LoVo (cell line): Measurements from ENCODE around the gene DGKB.
A peak's percentile ranks its signal among the peaks of the same experiment; 100 is the strongest.

ENCODE experiments used
- DNase-seq: peaks from one replicate; pipeline ENCODE4 v3.0.0-alpha.2; 2016; ENCODE audit warnings: low spot score

The DGKB gene

DNA sequence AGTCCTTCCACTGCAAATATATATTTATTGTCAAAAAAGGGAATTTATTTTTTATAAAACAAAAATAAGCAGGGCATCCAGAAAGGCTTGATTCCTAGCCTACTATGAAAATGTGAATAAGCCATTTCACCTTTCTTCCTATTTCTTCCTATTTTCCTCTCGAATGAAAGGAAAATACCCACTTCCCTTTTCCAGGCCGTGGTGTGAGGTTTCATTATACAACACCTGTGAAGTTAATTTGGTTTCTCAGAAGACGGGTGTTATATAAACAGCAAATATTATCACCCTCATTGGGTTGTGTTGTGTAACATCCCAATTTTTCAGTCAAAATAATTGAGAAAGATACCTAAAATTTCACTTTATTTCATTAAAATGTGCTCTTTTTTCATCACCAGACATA is 214.3 kb downstream of the DGKB start:
- DNase-seq: no peak

DNA sequence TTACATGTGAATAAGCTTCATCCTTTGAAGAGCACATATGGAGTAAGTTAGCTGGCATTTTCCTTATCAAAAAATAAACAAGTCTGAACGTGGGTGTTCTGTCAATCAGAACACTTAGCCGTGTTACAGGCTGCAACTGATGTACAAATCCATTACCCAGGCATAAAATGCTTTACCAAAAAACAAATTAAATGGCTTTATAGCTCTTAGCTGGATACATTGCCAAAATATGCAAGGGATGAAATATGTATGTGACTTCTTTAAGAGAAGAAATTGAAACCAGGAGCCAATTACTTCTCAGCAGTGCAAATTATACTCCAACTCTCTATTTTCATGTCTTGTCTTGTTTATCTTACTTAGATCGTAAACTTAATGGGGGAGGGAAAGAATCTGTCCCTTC is 214.8 kb downstream of the DGKB start:
- DNase-seq: no peak

DNA sequence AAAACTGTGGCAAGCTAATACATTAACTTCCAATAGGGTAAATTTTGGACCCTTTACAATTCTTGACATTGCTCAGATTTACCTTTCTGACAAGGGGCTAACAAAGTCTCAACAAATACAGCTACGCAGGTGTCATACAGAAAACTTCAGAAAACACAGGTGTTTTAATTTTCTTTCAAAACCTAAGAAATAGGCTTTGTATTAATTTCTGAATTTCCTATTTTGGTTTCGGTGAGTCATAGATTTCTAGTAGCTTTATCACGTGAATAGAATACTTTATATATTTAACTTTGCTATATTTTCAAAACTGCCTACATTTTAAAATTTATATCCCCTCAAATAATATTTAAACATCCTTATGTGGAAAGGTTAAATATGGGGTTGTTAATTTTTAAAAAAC is 215.3 kb downstream of the DGKB start:
- no peak for DNase-seq

DNA sequence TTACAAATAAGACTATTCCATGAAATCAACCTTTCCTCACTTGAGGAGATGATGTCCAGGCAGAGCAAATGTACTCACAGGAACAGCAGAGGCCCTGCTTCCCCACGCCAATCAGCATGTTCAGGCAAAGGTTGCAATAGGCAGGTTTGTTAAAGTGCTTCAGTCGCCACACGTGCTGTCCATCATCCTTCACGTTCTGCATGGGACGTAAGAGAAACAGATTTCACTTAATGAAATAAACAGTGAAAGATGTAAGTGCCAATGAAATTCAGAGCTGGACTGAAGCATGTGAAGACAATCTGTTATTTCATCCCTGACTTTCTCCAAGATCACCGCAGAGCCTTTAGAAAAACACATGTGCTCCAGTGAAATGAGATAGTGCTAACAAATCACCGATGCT is 217.4 kb downstream of the DGKB start:
- no peak for DNase-seq

DNA sequence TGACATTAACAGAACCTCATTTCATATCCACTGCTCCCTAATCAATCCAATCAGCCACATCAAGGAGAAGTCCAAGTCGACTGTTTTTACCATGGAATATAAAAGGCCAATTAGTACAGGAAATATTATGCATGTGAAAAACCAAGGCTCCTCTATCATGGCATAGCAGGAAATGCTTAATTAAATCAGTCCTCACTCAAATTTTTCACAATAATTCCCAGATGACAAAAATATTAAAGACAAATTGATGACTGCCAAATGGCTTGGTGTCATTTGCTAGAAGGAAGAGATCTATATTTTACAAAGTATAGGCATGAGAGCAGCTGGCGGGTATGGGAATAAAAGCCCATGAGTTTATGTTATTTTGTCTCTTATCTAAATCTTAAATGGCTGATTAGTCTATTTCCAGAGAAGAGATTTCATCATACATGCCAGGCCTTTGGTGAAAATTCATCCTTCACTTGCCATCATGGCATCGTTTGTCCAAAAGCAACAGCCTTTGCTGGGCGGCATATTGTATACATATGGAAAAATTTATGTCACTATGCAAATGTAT is 219.6 kb downstream of the DGKB start:
- DNase-seq: no peak

DNA sequence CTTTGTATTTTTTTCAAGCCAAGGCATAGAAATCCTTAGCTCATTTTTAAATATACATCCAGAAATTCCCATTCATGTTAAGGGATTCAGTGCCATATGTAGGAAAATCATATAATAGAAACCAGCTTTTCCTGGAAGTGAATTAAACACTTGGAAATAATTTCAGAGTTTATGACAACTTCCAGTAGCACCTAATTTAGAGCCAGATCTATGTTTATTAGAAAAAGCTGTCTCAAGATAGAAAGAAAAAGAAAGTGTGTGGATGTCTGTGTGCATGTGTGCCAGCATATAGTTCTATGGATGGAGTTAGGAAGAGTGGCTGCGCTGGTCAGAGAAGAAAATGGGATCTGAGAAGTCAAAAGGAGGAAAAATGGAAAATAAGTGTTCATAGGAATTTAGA is 225.7 kb downstream of the DGKB start:
- no peak for DNase-seq

DNA sequence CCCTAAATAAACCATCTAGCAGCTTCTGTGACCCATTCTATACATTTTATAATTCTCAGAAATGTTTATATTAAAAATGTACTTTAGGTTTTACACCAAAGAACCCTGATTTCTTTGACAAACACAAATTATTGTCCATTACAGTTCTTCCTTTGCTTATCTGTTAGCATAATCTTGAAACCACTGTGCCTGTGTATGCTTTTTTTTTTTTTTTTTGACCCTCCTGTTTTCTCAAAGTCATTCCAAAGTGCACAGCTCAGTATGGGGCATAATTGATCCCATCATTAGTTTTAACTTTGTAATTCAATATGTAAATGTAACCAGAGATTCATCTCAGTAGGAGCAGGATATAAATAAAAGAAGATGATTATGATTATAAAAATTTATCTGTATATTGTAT is 229.3 kb downstream of the DGKB start:
- no peak for DNase-seq

DNA sequence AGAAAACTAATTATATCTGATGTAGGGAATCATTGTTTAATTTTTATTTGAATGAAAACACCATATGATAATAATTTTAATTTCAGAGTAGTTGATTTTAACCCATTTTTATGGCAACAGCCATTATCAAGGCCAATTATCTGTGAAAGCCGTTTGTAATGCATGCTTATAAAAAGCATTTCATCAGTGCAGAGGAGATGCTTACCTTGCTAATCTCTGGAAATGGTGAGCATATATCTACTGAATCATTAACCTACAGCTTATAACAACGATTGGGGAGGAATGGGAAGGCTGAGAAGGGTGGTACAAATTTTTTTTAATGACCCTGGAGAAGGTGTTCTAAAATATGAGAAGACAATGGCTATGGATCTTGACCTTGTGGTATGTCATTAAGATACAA is 235.6 kb downstream of the DGKB start:
- no peak for DNase-seq

DNA sequence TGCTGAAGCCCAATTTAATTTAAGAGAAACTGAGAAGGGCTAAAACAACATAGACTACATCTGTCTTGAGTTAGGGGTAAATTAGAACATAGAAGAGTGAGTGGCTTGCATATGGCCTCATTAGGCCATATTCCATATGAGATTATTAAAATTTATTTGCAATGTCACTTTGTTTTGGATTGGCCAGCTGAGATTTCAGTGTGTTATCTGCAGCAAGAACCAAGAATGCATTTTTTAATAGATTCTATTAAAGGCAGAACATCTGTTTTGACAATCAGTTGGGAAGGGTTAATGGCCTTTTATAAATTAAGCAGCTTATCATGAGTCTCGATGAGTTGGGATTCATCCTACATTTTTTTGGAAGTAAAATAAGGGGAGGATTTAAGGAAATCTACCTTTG is 236.2 kb downstream of the DGKB start:
- DNase-seq: no peak

DNA sequence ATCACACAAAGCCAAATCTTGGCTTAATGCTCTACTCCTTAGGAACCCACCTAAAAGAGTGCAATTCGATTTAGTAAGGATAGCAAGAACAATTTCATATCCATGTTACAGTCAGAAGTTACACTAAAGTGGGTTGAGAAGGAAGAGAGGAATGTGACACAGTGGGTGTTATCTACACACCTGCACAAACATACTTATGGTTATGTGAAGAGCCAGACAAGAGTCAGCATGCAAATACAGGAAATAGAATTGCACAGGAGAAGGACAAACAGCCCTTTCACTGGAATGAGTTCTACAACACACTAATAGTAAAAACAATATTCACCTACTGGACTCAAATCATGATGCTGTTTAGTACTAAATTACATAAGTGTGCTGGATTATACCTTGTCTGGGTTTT is 262.8 kb downstream of the DGKB start:
- DNase-seq: no peak

DNA sequence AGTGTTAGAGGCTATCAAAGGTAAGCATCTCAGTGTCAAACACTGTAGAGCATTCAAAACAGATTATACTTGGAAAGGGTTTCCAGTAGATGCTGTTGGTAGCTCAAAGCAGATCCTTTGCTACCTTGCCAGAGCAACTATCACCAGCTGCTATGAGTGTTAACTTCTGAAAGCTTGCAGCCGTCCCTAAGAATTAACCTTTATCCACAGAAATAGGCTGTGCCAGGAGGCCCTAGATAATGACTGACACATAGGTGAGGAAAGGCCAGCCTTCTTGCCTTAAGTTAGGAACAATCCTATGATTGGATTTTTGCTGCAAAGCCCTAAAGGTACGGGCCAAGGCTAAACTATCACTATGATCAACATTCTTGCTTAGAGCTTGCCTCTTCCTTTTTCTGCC is 263.2 kb downstream of the DGKB start:
- DNase-seq: no peak

DNA sequence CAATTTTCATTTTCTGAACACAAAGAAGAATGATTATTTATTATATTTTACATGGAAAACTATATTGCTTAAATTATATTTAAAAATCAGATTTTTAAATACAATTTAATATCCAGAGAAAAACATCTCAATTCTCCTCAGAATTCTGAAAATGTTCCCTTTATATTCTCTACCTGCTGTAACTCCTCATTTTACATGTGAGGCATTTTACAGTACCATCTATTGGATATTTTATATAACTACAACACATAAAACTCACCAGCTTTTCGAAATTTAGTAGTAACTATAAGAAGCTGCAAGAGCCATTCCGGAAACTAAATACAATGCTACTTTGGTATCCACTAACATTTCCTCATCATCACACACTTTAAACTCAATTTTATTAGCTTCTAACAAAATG is 264.6 kb downstream of the DGKB start:
- no peak for DNase-seq

DNA sequence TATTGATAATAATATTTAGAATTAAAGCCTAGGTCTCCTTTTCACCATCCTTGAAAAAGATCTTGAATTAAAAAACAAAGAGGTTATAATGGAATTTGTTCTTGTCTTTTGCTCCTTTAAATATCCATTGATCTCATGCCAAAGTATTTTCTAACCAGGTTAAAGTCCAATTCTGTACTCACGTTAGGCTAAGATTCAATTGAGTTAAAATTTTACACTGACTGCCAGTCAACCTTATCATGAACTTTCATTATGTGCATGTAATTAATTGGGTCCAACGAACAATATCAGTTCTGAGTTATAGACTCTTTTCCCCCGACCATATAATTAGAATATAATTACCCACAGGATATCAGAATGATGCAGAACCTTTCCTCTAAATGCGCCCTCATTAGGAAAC is 266.6 kb downstream of the DGKB start:
- peak; percentile 42 for DNase-seq

DNA sequence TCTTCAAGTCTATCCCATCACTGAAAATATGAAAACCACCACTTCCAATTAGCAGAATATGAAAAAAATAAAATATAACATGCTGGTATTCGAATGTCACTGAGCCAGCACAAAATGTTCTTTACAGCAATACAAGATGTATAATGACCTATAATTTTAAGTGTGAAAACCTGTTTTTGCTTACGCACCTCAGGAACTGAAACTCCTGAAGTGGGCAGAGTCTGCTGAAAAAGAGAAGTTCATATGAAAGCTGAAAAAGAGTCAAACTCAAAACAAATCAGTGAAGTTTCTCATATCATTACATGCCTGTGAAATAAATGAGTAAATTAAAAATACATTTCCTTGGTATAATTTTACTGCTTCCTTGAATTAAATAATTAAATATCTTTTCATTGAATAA is 272.5 kb downstream of the DGKB start:
- no peak for DNase-seq

DNA sequence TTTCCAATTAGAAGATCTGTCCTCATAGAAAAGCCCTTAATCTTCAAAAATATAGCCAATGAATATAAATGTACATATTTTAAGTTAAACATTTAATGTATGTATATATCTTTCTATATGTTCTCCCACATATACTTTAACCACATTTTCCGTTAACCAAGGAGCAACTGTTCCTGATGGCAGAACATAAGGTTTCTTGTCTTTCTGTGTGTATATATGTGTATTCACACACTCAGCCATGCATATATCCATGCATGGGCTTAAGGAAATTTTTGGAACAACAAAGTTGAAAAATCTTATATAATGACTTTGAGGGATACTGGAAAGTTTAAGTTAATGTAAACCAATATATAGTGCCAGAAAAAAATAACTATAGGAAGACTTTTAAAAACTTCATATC is 274.0 kb downstream of the DGKB start:
- no peak for DNase-seq

DNA sequence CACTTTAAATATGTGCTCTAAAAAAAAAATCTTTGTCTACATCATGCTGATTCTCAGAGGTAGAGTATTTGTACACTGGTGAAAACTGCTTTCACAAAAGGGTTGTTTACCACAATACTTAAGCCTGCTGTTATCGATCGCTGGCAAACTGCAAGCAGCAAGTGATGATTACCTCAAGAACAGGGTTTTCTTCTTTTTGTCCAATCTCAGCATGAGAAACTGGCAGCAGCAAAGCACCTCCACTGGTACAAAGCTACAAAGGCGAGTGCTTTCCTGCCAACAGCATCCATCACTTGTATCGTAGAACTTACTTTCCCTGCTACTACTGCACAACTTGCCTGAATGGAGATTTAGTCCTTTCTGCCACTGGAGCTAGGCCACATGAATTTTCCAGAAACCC is 276.5 kb downstream of the DGKB start:
- DNase-seq: no peak

DNA sequence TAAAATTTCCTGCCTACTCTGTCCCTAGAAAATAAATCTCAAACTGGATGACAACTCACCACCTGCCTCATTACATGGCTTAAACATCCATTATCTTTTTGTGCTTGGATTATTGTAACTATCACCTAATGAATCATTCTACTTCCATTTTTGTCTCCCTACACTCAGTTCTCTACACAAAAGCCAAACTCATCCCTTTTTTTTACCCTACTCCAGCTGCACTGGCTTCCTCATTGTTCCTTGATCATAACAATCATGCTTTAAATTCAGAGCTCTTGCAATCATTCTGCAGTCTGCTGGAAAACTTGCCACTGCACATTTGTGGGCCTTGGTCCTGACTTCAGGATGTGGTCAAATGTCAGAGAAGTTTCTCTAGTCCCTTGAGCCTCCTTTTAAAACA is 280.0 kb downstream of the DGKB start:
- DNase-seq: no peak

DNA sequence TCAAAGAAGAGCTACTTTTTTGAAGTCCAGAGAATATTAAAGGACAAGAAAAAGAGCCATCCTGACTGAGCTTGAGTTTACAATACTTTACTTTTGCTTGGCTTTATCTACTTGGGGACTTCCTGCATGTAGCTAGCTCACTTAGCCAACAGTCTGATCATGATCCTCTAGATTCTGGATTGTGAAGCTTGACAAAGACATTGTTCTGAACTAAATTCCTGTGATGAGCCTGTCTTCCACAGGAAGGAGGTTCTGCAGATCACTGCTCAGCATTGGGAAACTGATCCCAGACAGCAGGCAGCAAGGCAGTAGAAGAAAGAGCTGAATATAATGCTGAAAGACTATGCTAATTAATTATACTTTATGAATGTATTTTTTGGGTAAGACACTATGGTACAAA is 296.4 kb downstream of the DGKB start:
- no peak for DNase-seq

DNA sequence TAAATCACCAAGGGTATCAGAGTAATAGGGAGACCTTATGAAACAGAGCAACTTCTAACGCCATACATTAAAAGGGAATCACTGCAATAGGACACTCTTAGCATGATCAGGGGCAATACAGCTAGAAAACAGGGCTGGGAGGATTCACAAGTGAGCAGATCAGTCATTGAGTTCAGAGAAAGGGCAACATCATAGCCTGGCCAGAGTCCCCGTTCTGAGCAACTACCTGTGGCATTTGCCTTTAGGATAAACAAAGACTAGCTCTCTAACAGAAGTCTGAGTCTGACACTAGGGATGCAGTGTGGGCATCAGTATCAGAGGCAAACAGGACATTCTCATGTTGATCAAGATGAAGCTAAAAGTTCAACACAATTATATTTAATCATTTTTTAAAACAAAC is 297.9 kb downstream of the DGKB start:
- no peak for DNase-seq

DNA sequence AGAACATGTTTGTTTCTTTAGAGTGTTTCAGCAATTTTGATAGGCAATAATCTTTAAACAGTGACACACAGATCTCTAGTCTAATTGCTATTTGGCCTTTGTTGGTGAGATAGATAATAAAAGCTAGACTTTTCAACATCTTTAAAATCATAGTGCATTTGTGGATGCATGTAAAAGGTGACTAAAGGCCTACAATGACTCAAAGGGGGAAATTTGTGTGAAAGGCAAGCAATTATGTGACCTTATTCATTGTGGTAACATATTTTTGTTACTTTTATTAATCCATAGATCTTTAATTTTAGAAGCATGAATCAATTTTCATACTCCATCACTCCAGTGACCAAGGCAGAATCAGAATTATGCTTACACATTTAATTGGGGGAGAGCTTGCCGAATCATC is 299.7 kb downstream of the DGKB start:
- DNase-seq: no peak

DNA sequence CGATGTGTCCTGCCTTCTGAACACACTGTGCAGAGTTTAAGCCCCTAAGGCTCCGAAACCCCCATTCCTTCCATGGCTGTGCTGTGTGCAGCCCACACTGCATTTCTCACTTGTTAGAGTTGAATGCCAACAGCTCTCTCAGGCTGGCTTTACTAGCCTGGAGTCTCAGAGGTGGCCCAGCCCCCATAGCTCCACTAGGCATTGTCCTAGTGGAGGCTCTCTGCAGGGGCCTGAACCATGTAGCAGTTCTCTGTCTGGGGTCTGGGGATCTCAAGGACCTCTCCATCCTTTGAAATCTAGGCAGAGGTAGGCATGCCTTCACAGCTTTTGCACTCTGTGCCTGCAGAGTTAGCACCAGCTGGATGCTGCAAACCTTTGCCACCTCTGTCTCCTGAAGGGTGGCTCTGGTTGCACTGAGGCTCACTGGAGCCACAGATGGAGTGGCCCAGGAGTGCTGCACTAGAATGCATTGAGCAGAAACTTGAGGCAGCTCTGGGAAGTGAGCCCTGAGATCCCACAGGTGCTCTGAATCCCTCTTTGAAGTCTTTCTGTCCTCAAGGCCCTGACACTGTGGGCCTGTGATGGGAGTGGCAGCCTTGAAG is 301.7 kb downstream of the DGKB start:
- no peak for DNase-seq

DNA sequence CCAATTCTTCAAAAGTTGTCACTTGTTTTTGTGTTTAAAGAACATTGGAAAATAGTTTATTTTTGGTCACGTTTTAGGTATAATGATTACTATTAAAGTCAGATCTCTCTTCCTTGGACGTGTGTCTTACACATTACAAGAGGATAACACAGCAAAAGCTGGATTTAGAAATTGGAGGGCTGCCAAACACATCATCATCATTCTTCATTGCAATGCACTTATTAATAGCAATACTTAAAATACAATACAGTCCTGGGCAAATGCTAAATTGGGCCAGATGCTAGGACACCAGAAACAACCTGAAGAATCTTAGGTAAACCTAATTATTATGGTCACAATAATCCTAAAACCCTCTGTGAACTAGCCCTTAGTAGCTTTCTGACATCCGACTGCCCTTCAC is 303.6 kb downstream of the DGKB start:
- no peak for DNase-seq

DNA sequence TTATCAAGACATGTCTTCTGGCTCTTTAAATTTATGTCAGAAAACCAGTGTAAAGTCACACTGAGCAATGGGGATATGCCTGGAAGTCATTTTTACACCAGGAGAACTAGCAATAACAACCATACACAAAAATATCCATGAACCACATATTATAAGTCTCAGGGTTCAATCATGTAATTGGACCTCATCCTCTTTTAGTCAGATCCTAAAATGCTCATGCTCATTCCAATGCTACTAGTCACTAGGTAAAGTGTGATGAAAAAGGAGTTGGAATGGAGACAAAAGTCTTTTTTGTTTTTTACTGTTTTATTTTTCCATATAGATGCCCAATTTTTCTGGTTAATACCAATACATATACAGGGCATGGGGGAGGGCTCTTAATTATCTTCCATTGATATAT is 306.1 kb downstream of the DGKB start:
- DNase-seq: no peak

DNA sequence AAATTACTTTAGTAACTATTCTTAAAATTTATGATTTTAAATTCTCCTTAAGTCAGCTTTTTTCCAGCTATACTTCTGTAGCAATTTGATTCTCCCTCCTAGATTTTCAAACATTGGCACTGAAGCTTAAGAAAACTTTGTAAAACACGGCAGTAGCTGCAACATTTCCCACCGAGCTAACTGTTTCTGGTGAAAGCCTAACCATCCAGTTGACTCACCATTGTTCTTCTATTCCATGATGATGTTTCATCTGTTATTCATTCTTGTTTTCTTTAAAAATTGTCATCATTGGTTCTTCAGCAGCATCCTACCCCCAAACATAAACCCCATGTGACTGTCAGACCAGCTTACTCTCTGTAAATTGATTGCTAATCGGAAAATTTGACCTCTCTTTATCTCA is 312.3 kb downstream of the DGKB start:
- DNase-seq: no peak

DNA sequence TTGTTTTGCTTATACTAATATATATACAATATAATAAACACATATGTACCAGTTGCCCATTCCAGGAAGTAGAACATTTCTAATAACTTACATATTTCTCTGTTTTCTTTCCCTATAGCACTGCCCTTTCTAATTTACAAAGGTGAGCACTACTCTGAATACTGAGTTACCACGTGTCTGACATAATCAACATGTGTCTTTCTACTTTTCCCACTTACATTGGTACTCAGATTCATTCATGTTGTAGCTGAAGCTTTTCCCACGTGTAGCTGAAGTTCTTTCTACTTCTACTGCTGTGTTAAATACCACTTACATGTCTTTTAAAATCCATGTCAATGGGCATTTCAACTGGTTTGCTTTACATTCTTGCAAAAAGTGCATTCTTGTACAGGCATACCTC is 317.3 kb downstream of the DGKB start:
- no peak for DNase-seq
